NCI-H748 (cell line): ENCODE results near the gene PLA2G2D.
A peak's percentile ranks its signal among the peaks of the same experiment; 100 is the strongest.

Experiments used
- DNase-seq: peaks from one replicate; lab custom pipeline; 2025; ENCODE audit not compliant: unreplicated experiment; lab: John Stamatoyannopoulos, UW

Gene PLA2G2D

GRCh38 chr1:20119347-20119746 is at the start of gene PLA2G2D:
Gene PLA2G2D, minus strand, starts transcription at chr1:20119536. Its CDS starts 38 bp downstream, at chr1:20119498.
- no peak for DNase-seq

- peak; percentile 17 for DNase-seq
These were observed 49.5 kb upstream of the PLA2G2D start for GRCh38 chr1:20168564-20169491.

GRCh38 chr1:20167126-20167525 is 47.8 kb upstream of the PLA2G2D start:
- no peak for DNase-seq

GRCh38 chr1:20166051-20166450 is 46.7 kb upstream of the PLA2G2D start:
- no peak for DNase-seq

GRCh38 chr1:20165522-20165951 is 46.2 kb upstream of the PLA2G2D start:
- DNase-seq: peak; percentile 5

- DNase-seq: no peak
These were observed 45.4 kb upstream of the PLA2G2D start for GRCh38 chr1:20164694-20165202.

- no peak for DNase-seq
These were observed 40.7 kb upstream of the PLA2G2D start for GRCh38 chr1:20160034-20160433.

- DNase-seq: no peak
These were observed 39.2 kb upstream of the PLA2G2D start for GRCh38 chr1:20158358-20159070.

GRCh38 chr1:20154301-20154831 is 35.0 kb upstream of the PLA2G2D start:
- DNase-seq: no peak

GRCh38 chr1:20153000-20153418 is 33.7 kb upstream of the PLA2G2D start:
- DNase-seq: no peak

- DNase-seq: no peak
These were observed 33.2 kb upstream of the PLA2G2D start for GRCh38 chr1:20152599-20152930.

GRCh38 chr1:20151906-20152598 is 32.7 kb upstream of the PLA2G2D start:
- DNase-seq: peak; percentile 63

- no peak for DNase-seq
These were observed 31.6 kb upstream of the PLA2G2D start for GRCh38 chr1:20150969-20151368.

- no peak for DNase-seq
These were observed 31.0 kb upstream of the PLA2G2D start for GRCh38 chr1:20150326-20150705.

GRCh38 chr1:20149601-20150325 is 30.4 kb upstream of the PLA2G2D start:
- no peak for DNase-seq

GRCh38 chr1:20148571-20149500 is 29.5 kb upstream of the PLA2G2D start:
- DNase-seq: no peak

GRCh38 chr1:20147846-20148570 is 28.7 kb upstream of the PLA2G2D start:
- DNase-seq: no peak

GRCh38 chr1:20143734-20144565 is 24.6 kb upstream of the PLA2G2D start:
- DNase-seq: no peak
